Measurements from ENCODE around the gene ELAC1.

DNA sequence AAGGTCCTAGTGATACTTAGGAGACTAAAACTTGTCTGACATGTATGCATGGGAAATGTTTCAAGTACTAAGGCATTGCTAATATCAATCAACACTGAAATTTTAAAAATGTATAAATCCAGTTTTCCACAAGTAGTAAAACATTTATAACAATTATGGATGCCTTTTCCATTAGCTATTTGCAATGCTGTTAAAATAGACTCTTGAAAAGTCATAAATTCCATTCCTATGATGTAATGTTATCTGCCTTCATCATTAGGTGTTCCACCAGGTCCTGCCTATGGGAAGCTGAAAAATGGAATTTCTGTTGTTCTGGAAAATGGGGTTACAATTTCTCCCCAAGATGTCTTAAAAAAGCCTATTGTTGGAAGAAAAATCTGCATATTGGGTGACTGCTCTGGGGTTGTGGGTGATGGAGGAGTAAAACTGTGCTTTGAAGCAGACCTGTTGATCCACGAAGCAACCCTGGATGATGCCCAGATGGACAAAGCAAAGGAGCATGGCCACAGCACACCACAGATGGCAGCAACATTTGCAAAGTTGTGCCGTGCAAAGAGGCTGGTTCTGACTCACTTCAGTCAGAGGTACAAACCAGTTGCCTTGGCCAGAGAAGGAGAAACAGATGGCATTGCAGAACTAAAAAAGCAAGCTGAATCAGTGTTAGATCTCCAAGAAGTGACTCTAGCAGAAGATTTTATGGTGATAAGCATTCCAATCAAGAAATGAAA is 18.7 kb downstream of the ELAC1 start:
- no peak for TF ChIP-seq SPI1 (IDR thresholded peaks at IDR 0.05; ENCODE audit: borderline replicate concordance, low read depth)
- TF ChIP-seq POLR2AphosphoS5 (IDR thresholded peaks at IDR 0.05; ENCODE audit: low read depth): no peak
- TF ChIP-seq, protein P1, sequence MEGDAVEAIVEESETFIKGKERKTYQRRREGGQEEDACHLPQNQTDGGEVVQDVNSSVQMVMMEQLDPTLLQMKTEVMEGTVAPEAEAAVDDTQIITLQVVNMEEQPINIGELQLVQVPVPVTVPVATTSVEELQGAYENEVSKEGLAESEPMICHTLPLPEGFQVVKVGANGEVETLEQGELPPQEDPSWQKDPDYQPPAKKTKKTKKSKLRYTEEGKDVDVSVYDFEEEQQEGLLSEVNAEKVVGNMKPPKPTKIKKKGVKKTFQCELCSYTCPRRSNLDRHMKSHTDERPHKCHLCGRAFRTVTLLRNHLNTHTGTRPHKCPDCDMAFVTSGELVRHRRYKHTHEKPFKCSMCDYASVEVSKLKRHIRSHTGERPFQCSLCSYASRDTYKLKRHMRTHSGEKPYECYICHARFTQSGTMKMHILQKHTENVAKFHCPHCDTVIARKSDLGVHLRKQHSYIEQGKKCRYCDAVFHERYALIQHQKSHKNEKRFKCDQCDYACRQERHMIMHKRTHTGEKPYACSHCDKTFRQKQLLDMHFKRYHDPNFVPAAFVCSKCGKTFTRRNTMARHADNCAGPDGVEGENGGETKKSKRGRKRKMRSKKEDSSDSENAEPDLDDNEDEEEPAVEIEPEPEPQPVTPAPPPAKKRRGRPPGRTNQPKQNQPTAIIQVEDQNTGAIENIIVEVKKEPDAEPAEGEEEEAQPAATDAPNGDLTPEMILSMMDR (IDR thresholded peaks at IDR 0.05; ENCODE audit: insufficient read depth, low read length): no peak
- TF ChIP-seq, protein P2, sequence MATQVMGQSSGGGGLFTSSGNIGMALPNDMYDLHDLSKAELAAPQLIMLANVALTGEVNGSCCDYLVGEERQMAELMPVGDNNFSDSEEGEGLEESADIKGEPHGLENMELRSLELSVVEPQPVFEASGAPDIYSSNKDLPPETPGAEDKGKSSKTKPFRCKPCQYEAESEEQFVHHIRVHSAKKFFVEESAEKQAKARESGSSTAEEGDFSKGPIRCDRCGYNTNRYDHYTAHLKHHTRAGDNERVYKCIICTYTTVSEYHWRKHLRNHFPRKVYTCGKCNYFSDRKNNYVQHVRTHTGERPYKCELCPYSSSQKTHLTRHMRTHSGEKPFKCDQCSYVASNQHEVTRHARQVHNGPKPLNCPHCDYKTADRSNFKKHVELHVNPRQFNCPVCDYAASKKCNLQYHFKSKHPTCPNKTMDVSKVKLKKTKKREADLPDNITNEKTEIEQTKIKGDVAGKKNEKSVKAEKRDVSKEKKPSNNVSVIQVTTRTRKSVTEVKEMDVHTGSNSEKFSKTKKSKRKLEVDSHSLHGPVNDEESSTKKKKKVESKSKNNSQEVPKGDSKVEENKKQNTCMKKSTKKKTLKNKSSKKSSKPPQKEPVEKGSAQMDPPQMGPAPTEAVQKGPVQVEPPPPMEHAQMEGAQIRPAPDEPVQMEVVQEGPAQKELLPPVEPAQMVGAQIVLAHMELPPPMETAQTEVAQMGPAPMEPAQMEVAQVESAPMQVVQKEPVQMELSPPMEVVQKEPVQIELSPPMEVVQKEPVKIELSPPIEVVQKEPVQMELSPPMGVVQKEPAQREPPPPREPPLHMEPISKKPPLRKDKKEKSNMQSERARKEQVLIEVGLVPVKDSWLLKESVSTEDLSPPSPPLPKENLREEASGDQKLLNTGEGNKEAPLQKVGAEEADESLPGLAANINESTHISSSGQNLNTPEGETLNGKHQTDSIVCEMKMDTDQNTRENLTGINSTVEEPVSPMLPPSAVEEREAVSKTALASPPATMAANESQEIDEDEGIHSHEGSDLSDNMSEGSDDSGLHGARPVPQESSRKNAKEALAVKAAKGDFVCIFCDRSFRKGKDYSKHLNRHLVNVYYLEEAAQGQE (IDR thresholded peaks at IDR 0.05; ENCODE audit: insufficient replicate concordance, low read depth): no peak
- no peak for TF ChIP-seq GABPA (IDR thresholded peaks at IDR 0.05; ENCODE audit: low read depth)

All from HL-60 (cell line).